ENCODE data around the gene HOXB1. TPM values are rescaled to one million over a fixed set of nuclear protein-coding genes. Genes with fewer than 3 reads are reported as not detected.

Gene HOXB1
- total and polyA plus RNA-seq, 2 of the 13 experiments (the other 11 are each of a cell fraction or from before 2014, with no cell fraction given): not detected

DNA sequence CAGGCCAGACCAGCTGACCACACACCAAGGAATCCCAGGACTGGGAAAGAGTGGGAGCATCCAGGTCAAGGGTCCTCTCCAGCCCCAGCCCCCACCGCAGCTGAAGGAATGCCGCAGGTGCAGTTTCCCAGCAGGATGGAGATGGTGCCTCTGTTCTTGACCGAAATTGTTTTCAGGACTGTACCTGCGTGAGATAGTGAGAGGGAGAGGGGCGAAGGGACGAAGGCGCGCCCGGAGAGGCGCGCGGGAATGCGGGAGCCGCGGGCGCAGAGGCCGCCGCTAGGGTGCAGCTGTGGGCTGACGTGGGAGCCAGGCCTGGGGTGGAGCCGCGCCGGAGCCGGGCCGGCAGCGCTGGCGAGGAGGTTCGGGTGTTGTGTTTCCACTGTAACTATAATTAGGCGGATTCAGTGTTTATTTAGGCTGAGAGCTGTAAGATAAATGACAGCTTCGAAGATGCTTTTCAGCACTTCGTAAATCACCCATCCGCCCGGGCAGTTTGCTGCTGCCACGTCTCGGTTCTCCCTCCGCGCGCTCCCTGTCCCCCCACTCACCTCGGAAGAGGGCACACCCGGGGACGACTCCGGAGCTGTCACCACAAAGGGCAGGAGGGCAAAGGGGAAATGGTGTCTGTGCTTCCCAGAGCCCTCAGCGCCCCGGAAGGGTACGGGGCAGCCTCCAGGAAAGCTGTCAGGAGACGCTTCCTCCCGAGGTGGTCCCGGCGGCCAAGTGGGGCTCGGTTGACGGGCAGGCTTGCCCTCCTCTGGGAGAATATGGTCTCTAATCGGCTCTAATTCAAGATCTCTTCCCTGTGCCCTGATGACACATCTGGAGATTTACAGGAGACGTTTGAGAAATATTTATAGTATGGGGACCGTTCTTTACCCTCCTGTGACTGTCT is 38.2 kb downstream of the HOXB1 start (continued):
- TF ChIP-seq SP2 (CRISPR knock-in tag; IDR thresholded peaks at IDR 0.05) (no peak), ZNF709 (CRISPR knock-in tag; IDR thresholded peaks at IDR 0.05) (no peak), KDM2A (CRISPR knock-in tag; IDR thresholded peaks at IDR 0.05; ENCODE audit: borderline replicate concordance, low read depth) (peak; percentile 41; the same call in 1 of the 2 replicates), ZNF20 (CRISPR knock-in tag; IDR thresholded peaks at IDR 0.05) (no peak), ZNF7 (CRISPR knock-in tag; IDR thresholded peaks at IDR 0.05) (no peak), ZGPAT (CRISPR knock-in tag; IDR thresholded peaks at IDR 0.05) (no peak), KMT2A (CRISPR knock-in tag; IDR thresholded peaks at IDR 0.05) (no peak), NR2F2 (IDR thresholded peaks at IDR 0.05; ENCODE audit: borderline replicate concordance, low read depth) (no peak), POGZ (CRISPR knock-in tag; IDR thresholded peaks at IDR 0.05) (no peak), GABPB1 (CRISPR knock-in tag; IDR thresholded peaks at IDR 0.05) (peak; percentile 33; the same call in 1 of the 2 replicates), TOPORS (CRISPR knock-in tag; IDR thresholded peaks at IDR 0.05) (no peak), NFE2 (CRISPR knock-in tag; IDR thresholded peaks at IDR 0.05) (no peak), RERE (CRISPR knock-in tag; IDR thresholded peaks at IDR 0.05; ENCODE audit: low read depth) (no peak), PAXIP1 (CRISPR knock-in tag; conservative IDR thresholded peaks at IDR 0.05) (no peak), ZNF292 (CRISPR knock-in tag; IDR thresholded peaks at IDR 0.05; ENCODE audit: borderline replicate concordance, low read depth) (no peak), MXI1 (IDR thresholded peaks at IDR 0.05; ENCODE audit: borderline replicate concordance, low read depth, low read length) (no peak)
- TF ChIP-seq, protein P1, sequence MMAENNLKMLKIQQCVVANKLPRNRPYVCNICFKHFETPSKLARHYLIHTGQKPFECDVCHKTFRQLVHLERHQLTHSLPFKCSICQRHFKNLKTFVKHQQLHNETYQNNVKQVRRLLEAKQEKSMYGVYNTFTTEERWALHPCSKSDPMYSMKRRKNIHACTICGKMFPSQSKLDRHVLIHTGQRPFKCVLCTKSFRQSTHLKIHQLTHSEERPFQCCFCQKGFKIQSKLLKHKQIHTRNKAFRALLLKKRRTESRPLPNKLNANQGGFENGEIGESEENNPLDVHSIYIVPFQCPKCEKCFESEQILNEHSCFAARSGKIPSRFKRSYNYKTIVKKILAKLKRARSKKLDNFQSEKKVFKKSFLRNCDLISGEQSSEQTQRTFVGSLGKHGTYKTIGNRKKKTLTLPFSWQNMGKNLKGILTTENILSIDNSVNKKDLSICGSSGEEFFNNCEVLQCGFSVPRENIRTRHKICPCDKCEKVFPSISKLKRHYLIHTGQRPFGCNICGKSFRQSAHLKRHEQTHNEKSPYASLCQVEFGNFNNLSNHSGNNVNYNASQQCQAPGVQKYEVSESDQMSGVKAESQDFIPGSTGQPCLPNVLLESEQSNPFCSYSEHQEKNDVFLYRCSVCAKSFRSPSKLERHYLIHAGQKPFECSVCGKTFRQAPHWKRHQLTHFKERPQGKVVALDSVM (CRISPR knock-in tag; IDR thresholded peaks at IDR 0.05): no peak
